GM10248 (cell line): ENCODE data around the gene COX4I1.
"Not testable (repeated sequence)": the region's sequence is repeated elsewhere in the genome, so short reads cannot be mapped to it uniquely, and the experiment has no call there.

Source experiments
- CTCF ChIA-PET: fragments of 300-600 bp; sonication (Branson Sonifier 250); formaldehyde crosslinking; extraction: SDS; loops from one replicate; lab custom pipeline; 2021; ENCODE audit warnings: antibody characterized with exemption; lab: Yijun Ruan, JAX
- POLR2A ChIA-PET: fragments of 350-650 bp; sonication (Branson Sonifier 250); formaldehyde crosslinking; extraction: SDS; loops from one replicate; lab custom pipeline; 2020; ENCODE audit warnings: antibody characterized with exemption; lab: Yijun Ruan, JAX
- DNase-seq: peaks from one replicate; pipeline ENCODE4 v3.0.0; 2012; ENCODE audit errors: extremely low spot score
- TF ChIP-seq, protein P1 (sequence below): IDR thresholded peaks from 2 replicates; pipeline ENCODE4 v1.5.1; 2012; ENCODE audit warnings: mild to moderate bottlenecking, low read depth; ENCODE audit errors: extremely low read depth, missing control alignments, control extremely low read depth

The COX4I1 gene

DNA sequence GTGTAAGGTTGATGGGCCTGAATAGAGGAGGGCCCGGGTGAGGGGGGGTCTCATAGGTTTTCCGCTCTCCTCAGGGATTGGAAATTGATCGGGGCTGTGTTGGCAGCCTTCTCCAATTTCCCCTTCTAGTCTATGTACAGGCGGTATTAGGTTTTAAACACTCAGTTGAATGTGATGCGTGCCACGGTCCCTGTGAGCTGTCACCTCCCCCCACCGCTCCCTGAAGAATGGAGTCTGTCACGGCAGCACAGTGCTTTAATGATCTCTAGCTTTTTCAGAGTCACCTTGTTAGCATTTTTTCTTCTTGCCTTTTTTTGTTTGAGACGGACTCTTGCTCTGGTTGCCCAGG, 800 bp downstream of the COX4I1 start:
- POLR2A ChIA-PET, result no interaction called here
- TF ChIP-seq, protein P1, sequence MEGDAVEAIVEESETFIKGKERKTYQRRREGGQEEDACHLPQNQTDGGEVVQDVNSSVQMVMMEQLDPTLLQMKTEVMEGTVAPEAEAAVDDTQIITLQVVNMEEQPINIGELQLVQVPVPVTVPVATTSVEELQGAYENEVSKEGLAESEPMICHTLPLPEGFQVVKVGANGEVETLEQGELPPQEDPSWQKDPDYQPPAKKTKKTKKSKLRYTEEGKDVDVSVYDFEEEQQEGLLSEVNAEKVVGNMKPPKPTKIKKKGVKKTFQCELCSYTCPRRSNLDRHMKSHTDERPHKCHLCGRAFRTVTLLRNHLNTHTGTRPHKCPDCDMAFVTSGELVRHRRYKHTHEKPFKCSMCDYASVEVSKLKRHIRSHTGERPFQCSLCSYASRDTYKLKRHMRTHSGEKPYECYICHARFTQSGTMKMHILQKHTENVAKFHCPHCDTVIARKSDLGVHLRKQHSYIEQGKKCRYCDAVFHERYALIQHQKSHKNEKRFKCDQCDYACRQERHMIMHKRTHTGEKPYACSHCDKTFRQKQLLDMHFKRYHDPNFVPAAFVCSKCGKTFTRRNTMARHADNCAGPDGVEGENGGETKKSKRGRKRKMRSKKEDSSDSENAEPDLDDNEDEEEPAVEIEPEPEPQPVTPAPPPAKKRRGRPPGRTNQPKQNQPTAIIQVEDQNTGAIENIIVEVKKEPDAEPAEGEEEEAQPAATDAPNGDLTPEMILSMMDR, result no peak

DNA sequence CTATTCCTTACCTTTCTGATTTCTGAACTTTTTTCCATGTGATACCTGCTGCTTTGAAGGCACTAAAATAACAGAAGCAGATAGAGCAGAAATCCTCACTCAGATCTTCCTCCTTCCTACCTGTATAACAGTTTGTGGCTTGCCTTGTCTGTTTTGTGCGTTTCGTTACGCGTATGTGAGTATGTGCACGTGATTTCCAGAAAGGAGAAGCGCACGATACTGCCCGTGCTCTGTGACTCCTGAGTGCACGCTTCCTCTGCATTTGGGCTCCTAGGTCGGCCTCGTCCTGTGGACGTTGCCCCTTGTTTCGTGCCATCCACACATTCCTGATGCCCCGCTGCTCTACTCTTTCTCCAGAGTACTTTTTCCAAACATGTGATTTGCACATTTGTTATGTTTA, 4.1 kb downstream of the COX4I1 start:
- TF ChIP-seq, protein P1, result no peak
- ChIA-PET CTCF (interaction anchor here (0.9 to 4.3 kb wide), 6 partner anchors 15 to 717 kb away, joined by 3 to 58 read pairs (median 4); no protein-coding TSS in a partner anchor), POLR2A (no interaction called here)
- DNase-seq, result no peak

More for the DNA sequence above, 800 bp downstream of the COX4I1 start:
- CTCF ChIA-PET, result interaction anchor here (4.3 kb wide), 1 partner anchor 19 kb away, joined by 58 read pairs; no protein-coding TSS in a partner anchor
- DNase-seq, result no peak

DNA sequence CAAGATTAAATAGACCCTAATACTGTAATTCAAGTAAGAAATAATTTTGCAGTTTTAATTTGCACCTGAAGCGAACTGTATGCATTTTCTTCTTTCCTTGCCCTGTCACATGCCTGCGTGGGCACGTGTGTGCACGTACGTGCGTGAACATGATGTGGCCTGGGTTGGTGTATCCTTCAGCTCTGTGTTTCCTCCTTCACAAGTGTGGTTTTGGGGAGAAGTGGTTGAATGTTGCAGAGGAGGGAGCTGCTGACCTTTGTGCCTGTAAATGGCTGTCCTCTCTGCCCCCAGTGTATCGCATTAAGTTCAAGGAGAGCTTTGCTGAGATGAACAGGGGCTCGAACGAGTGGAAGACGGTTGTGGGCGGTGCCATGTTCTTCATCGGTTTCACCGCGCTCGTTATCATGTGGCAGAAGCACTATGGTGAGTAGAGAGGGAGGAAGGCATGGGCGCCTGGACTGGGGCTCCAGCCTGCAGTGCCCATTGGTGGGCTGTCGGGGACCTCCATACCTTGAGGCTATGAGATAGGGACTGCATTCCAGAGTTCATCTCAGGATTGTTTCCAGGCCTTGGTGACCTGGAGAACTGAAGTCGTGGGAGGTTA, 6.0 kb downstream of the COX4I1 start:
- no peak for DNase-seq
- TF ChIP-seq, protein P1, result no peak
- ChIA-PET CTCF (interaction anchor here (1.6 to 1.7 kb wide), 2 partner anchors 14 to 16 kb away, joined by 7 to 9 read pairs; no protein-coding TSS in a partner anchor), POLR2A (interaction anchor here (0.9 kb wide), 1 partner anchor 77 kb away, joined by 5 read pairs; no protein-coding TSS in a partner anchor)

DNA sequence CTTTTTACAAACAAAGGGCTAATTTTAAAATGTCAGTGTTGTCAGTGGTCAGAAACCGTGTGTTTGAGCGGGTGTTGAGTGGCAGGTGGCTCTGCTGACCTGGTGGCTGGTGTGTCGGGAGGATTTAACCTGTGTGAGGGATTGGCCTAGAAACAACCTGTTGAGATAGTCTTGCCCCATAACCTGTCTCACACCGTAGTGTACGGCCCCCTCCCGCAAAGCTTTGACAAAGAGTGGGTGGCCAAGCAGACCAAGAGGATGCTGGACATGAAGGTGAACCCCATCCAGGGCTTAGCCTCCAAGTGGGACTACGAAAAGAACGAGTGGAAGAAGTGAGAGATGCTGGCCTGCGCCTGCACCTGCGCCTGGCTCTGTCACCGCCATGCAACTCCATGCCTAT, 7.0 kb downstream of the COX4I1 start:
- TF ChIP-seq, protein P1, result no peak
- no peak for DNase-seq
- ChIA-PET POLR2A (interaction anchor here (0.9 kb wide), 1 partner anchor 76 kb away, joined by 5 read pairs; no protein-coding TSS in a partner anchor), CTCF (no interaction called here)

DNA sequence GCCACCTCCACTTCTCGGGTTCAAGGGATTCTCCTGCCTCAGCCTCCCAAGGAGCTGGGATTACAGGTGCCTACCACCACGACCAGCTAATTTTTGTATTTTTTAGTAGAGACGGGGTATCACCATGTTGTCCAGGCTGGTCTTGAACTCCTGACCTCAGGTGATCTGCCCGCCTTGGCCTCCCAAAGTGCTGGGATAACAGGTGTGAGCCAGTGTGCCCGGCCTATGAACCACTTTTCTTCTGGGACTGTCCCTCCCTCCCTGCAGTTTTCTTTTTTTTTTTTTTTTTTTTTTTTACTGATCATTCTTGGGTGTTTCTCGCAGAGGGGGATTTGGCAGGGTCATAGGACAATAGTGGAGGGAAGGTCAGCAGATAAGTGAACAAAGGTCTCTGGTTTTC, 7.8 kb downstream of the COX4I1 start:
- POLR2A ChIA-PET, DNase-seq, CTCF ChIA-PET: not testable (repeated sequence)

DNA sequence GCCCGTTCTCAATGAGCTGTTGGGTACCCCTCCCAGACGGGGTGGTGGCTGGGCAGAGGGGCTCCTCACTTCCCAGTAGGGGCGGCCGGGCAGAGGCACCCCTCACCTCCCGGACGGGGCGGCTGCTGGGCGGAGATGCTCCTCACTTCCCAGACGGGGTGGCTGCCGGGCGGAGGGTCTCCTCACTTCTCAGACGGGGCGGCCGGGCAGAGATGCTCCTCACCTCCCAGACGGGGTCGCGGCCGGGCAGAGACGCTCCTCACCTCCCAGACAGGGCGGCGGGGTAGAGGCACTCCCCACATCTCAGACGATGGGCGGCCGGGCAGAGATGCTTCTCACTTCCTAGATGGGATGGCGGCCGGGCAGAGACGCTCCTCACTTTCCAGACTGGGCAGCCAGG, 8.6 kb downstream of the COX4I1 start:
- POLR2A ChIA-PET, CTCF ChIA-PET, DNase-seq: not testable (repeated sequence)

DNA sequence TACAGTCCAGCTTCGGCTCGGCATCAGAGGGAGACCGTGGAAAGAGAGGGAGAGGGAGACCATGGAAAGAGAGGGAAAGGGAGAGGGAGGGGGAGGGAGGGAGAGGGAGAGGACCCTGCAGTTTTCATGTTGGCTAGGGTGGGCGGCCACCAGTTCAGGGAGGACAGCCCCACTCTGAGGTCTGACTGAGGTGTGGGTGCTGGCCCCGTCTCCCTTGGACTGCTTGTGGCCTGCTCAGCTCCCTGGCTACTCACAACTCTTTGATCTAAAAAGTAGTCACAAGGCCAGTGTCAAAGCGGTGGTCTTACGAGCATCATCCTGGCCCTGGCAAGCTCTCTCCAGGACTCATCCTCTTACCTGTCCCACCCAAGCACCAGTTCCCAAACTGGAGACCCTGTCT, 9.4 kb downstream of the COX4I1 start:
- TF ChIP-seq, protein P1, result no peak
- ChIA-PET POLR2A (no interaction called here), CTCF (interaction anchor here (5.5 kb wide), 1 partner anchor 12 kb away, joined by 37 read pairs; no protein-coding TSS in a partner anchor)
- no peak for DNase-seq
